WERI-Rb-1 (cell line): ENCODE results near the gene SPECC1.
"Not testable (repeated sequence)": the region's sequence is repeated elsewhere in the genome, so short reads cannot be mapped to it uniquely, and the experiment has no call there.

Experiments
- DNase-seq: peaks from one replicate; pipeline ENCODE4 v3.0.0-alpha.2; 2020
- H3K27ac ChIP-seq: fragments of 250-450 bp; sonication (Bioruptor Pico); 2 replicates; pipeline ENCODE4 v1.5.1; 2020; ENCODE audit warnings: mild to moderate bottlenecking, moderate library complexity
- H3K27me3 ChIP-seq: fragments of 250-450 bp; sonication (Bioruptor Pico); 2 replicates; pipeline ENCODE4 v1.5.1; 2021; ENCODE audit warnings: mild to moderate bottlenecking, low read depth, moderate library complexity; ENCODE audit not compliant: insufficient read depth, severe bottlenecking
- H3K36me3 ChIP-seq: fragments of 250-450 bp; sonication (Bioruptor Pico); 2 replicates; pipeline ENCODE4 v1.5.1; 2020; ENCODE audit warnings: mild to moderate bottlenecking, moderate library complexity
- H3K4me3 ChIP-seq: 2 replicates; pipeline ENCODE4 v1.5.1; 2011; ENCODE audit warnings: low read depth, mild to moderate bottlenecking, control low read depth, low read length
- H3K9me3 ChIP-seq: fragments of 250-450 bp; sonication (Bioruptor Pico); 2 replicates; pipeline ENCODE4 v1.5.1; 2021; ENCODE audit warnings: mild to moderate bottlenecking, moderate library complexity; ENCODE audit not compliant: severe bottlenecking
- TF ChIP-seq, protein P1 (sequence below): IDR thresholded peaks from 2 replicates; pipeline ENCODE4 v1.5.1; 2011; ENCODE audit warnings: low read depth, mild to moderate bottlenecking, control low read depth, inconsistent platforms, low read length

SPECC1 gene

GRCh38 chr17:20097330-20097729 is 88.2 kb downstream of the SPECC1 start:
- Histone ChIP-seq H3K36me3 (no peaks in the 10 kb centered on the region), H3K9me3 (no peaks in the 10 kb centered on the region), H3K27me3 (no peaks in the 10 kb centered on the region), H3K27ac (no peak overlapping the region), H3K4me3 (no peak overlapping the region)
- TF ChIP-seq, protein P1, sequence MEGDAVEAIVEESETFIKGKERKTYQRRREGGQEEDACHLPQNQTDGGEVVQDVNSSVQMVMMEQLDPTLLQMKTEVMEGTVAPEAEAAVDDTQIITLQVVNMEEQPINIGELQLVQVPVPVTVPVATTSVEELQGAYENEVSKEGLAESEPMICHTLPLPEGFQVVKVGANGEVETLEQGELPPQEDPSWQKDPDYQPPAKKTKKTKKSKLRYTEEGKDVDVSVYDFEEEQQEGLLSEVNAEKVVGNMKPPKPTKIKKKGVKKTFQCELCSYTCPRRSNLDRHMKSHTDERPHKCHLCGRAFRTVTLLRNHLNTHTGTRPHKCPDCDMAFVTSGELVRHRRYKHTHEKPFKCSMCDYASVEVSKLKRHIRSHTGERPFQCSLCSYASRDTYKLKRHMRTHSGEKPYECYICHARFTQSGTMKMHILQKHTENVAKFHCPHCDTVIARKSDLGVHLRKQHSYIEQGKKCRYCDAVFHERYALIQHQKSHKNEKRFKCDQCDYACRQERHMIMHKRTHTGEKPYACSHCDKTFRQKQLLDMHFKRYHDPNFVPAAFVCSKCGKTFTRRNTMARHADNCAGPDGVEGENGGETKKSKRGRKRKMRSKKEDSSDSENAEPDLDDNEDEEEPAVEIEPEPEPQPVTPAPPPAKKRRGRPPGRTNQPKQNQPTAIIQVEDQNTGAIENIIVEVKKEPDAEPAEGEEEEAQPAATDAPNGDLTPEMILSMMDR, result no peak
- no peak for DNase-seq

- TF ChIP-seq, protein P1, result no peak
- H3K27ac ChIP-seq, result no peak overlapping the region
- DNase-seq, result no peak
Measured at GRCh38 chr17:20098314-20098713, 89.2 kb downstream of the SPECC1 start.

DNA sequence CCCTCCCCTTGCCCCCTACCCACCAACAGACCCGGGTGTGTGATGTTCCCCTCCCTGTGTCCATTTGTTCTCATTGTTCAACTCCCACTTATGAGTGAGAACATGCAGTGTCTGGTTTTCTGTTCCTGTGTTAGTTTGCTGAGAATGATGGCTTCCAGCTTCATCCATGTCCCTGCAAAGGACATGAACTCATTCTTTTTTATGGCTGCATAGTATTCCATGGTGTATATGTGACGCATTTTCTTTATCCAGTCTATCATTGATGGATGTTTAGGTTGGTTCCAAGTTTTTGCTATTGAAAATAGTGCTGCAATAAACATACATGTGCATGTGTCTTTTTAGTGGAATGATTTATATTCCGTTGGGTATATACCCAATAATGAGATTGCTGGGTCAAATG is 91.6 kb downstream of the SPECC1 start:
- not testable (repeated sequence) for DNase-seq, H3K36me3 ChIP-seq, H3K4me3 ChIP-seq, H3K9me3 ChIP-seq, H3K27me3 ChIP-seq, H3K27ac ChIP-seq

More at GRCh38 chr17:20098314-20098713, 89.2 kb downstream of the SPECC1 start:
- no peak overlapping the region for H3K4me3 ChIP-seq
- H3K27me3 ChIP-seq, result no peaks in the 10 kb centered on the region
- no peaks in the 10 kb centered on the region for H3K9me3 ChIP-seq
- no peaks in the 10 kb centered on the region for H3K36me3 ChIP-seq

- no peaks in the 10 kb centered on the region for H3K9me3 ChIP-seq
- no peak overlapping the region for H3K4me3 ChIP-seq
- TF ChIP-seq, protein P1, result no peak
- no peak for DNase-seq
- no peaks in the 10 kb centered on the region for H3K27me3 ChIP-seq
- no peaks in the 10 kb centered on the region for H3K36me3 ChIP-seq
- no peak overlapping the region for H3K27ac ChIP-seq
Measured at GRCh38 chr17:20103454-20104446, 94.6 kb downstream of the SPECC1 start.

DNA sequence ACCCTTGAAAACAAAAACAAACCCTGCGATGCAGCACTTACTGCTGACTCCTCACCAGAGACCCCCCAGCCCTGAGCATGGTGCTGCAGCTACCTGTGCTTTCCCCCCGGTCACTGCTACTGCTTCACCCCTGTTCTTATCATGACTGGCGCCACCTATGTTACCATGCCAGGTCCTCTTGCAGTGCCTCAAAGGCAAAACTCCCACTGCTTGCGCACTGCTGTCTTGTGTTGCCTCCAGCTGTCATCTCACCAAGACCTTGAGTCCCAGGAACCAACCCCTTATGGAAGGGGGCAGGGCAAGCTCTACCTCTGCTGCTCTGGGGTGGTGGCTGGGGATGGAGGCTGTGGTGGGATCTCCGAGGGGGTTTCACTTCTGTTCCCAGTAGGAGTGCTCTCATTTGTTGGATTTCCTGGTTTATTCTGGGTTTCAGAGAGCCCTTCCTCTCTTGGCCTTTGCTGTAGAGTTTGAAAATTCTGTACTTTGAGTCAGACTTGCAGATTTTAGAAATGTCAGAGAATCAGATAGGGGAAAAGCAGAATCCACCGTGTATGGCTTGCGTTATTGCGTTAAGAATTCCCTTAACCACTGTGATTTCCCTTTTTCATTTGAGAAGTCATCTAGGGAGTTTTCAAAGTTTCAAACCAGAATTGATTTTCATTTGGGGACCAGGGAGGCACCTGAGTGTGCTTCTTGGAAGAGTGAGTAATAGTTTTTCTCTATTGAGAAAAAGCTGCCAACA is 96.6 kb downstream of the SPECC1 start:
- H3K36me3 ChIP-seq, result no peaks in the 10 kb centered on the region
- no peaks in the 10 kb centered on the region for H3K9me3 ChIP-seq
- TF ChIP-seq, protein P1, result 0 out of 2 replicates have a peak, but pooled peaks have one; percentile 7
- no peaks in the 10 kb centered on the region for H3K27me3 ChIP-seq
- no peak for DNase-seq
- H3K4me3 ChIP-seq, result no peak overlapping the region
- H3K27ac ChIP-seq, result no peak overlapping the region

DNA sequence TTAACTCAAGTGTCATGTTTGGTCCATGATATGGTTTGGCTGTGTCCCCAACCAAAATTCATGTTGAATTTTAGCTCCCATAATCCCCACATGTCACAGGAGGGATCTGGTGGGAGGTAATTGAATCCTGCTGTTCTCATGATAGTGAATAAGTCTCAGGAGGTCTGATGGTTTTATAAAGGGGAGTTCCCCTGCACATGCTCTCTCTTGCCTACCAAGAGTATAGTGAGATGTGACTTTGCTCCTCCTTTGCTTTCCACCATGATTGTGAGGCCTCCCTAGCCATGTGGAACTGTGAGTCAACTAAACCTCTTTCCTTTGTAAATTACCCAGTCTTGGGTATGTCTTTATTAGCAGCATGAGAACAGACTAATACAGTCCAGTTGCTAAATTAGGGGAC is 97.3 kb downstream of the SPECC1 start:
- not testable (repeated sequence) for H3K27ac ChIP-seq, H3K9me3 ChIP-seq, DNase-seq, H3K27me3 ChIP-seq, H3K4me3 ChIP-seq, H3K36me3 ChIP-seq
